Islet precursor cell (in vitro differentiated cells): ENCODE data around the gene FANCI.
"Not testable (repeated sequence)": the region's sequence is repeated elsewhere in the genome, so short reads cannot be mapped to it uniquely, and the experiment has no call there.

Source experiments
- DNase-seq: peaks from one replicate; pipeline ENCODE4 v3.0.0-alpha.2; 2018

FANCI gene

DNA sequence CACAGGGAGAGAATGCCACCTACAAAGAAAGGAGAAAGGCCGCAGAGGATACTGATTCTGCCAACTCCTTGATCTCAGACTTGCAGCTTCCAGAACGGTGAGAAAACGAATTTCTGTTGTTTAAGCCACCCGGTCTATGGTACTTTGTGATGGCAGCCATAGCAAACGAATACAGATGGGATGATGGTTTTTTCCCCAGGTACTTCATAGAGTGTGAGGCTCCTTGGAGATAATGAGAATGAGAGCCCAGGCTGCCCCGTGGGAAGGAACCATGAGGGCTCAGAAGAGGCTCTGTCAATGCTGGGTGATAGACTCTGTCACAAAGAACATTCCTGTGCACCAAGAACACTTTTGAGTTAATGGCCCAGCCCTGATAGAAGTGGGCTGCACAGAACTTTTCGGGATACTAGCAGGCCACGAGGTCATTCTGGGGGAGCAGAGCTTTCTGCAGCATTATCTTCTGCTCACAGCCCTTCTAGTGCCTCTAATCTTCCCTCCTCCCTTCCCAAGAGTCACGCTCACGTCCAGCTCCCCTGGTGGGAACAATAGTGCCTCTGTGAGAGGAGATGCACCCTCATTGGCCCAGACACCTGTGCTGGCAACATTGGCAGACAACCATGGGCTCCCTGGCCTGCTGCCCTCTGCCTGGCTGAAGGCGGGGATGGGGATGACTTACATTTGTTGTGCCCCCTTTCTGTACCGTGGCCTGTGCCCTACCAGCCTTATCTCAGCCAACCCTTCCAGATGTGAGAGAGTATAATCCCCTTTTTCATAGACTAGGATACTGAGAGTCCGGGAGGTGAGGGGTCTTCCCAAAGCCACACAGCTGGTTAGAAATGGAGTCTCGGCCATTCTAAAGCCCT is 17.2 kb upstream of the FANCI start:
- no peak for DNase-seq

DNA sequence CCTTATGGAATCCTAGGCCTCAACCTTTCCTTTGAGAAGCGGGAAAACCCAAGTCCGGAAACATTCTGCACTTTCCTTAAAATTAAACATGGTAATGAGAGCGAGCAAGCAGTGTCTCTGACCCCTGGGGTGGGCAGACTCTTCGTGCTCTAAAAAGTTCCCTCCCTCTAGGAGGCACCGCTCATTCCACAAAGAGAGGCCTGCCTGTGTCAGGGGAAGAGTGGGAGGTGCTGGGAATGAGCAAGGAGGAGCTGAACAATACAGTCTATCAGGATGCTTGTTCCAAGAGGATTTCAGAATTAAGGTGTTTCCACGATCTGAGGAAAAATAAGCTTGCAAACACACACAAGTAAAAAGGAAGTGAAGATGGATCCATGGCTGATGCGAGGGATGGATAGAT is 16.4 kb upstream of the FANCI start:
- no peak for DNase-seq

DNA sequence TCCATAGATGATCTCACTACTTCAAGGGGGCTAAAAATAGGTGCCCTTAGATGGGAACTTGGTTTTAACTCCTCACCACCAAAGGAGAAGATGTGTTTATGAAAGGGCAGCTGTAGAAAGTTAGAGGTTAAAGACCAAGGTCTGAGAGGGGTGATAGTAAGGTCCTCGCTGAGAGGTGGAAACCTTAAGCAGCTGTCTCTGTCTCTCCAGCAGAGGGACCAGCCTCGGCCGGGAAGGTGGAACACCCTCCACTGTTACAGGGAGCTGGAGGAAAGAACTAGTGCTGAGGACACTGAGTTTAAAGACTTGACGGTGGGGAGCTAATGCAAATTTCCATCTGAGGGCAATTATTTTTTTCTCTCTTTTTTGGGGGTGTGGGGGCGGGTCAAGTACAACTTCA is 13.5 kb upstream of the FANCI start:
- DNase-seq: no peak

DNA sequence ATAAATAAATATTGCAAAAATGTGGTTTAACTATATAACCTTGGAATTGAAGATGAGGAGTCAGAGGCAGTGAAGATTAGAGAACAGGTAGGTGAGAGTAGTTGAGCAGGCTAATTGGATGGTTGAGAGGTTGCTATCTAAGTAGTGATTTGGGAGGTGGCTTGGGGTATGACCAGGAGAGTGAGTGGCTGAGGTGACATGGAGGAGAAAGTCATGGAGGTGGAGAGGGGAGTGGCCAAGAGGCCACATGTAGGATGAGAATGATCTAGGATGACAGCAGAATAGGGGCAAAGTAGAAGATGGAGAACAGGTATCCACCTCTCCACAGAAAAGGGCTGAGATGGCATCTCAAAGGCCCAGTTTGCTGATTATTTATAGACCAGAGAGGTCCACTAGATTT is 11.9 kb upstream of the FANCI start:
- no peak for DNase-seq

DNA sequence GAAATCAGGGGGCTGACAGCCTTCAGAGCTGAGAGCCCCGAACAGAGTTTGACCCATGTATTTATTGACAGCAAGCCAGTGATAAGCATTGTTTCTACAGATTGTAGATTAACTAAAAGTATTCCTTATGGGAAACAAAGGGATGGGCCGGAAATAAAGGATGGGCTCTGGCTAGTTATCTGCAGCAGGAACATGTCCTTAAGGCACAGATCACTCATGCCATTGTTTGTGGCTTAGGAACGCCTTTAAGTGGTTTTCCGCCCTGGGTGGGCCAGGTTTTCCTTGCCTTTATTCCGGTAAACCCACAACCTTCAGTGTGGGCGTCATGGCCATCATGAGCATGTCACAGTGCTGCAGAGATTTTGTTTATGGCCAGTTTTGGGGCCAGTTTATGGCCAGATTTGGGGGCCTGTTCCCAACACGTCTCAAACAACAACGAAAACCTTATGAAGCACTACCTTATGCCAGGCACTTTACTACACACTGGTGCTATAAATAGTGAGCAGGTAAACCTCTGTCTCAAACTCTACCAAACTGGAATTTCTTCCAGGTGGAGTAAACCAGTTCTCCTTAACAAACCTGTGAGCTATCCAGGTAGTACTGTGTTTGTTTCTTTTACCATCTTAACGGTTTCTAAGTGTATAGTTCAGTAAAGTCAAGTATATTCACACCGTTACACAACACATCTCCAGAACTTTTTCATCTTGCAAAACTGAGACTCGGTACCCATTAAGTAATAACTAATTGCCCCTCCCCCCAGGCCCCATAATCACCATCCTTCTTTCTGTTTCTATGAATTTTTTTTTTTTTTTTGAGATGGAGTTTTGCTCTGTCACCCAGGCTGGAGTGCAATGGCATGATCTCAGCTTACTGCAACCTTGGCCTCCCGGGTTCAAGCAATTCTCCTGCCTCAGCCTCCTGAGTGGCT is 3.6 kb upstream of the FANCI start:
- not testable (repeated sequence) for DNase-seq

DNA sequence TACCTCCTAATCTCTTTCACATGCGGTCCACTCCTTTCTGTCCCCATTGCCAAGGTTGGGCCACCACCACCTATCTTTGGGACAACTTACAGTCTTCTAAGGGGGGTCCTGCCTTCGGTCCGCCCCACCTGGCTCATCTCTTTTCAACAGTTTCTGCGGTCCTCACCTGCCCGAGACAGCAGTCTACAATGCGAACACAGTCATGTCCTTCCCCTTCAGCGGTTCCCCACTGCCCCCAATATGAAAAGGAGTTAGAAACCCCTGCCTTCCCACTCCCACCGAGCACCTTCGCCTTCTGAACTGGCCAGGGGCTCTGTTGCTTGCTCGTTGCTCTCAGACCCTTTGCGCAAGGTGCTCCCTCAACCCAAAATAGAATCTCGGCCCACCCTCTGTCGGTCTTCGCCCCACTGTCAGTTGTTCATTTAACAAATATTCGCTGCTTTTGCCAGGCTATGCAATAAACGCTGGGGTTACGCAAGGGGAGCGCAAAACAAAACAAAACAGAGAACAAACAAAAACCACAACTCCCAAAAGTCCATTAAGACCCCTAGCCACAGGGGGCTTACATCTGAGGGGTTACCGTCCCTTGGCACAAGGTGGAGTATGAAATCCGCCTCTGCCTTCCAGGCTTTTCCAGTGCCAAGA is 611 bp upstream of the FANCI start:
- no peak for DNase-seq

DNA sequence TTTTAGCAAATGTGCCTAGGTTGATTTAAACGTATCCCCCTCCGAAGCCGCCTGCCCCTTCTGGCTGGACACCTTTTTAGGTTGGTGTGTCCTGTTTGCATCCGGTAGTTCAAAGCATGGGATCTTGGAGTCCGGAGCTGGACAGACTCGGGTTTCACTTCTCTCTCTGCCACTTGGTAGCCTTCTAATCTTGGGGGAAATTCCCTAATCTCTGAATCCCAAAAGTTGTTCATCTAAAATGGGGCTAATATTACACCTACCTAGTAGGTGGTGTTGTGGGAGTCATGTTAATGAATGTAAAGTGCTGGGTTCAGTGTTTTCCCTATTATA is 760 bp downstream of the FANCI start:
- DNase-seq: no peak

DNA sequence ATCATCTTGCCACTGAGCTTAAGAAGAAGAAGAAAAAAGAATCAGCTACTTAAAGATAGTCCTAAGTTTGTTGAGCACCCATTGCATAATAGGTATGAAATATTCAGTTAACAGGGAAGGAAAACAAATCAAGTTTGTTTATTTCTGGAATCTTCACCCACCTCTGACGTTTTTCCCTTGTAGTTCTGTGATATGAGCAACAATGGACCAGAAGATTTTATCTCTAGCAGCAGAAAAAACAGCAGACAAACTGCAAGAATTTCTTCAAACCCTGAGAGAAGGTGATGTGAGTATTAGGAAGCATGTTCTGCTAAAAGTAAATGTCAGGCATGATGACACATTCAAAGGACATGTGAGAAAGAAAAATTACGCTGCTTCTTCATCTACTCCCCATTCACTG is 3.7 kb downstream of the FANCI start:
- no peak for DNase-seq

DNA sequence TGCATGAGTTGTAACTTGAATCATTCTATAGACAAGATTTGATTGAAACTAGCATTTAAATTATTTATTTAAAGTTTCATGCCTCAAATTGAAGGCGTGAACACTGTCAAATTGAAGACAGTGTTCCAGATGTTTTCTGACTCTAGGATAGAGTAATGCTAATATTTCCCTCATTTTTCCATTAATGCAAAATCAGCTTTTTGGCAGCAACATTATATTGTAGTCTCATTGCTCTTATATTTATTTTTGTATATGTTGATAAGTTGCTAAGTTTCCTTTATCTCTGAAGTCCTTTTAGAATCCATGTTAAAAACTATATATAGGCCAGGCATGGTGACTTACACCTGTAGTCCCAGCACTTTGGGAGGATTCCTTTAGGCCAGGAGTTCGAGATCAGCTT is 4.8 kb downstream of the FANCI start:
- DNase-seq: no peak

DNA sequence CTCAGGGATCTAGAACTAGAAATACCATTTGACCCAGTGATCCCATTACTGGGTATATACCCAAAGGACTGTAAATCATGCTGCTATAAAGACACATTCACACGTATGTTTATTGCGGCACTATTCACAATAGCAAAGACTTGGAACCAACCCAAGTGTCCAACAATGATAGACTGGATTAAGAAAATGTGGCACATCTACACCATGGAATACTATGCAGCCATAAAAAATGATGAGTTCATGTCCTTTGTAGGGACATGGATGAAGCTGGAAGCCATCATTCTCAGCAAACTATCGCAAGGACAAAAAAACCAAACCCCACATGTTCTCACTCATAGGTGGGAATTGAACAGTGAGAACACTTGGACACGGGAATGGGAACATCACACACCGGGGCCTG is 6.4 kb downstream of the FANCI start:
- not testable (repeated sequence) for DNase-seq

DNA sequence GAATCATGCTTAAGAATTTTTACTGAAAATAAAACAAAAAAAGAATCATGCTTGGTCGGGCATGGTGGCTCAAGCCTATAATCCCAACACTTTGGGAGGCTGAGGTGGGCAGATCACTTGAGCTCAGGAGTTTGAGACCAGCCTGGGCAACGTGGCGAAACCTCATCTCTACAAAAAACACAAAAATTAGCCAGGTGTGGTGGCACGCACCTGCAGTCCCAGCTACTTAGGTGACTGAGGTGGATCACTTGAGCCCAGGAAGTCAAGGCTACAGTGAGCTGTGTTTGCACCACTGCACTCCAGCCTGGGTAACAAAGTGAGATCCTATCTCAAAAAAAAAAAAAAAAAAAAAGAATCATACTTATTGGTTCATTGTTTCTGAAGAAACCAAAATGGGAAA is 33.5 kb downstream of the FANCI start:
- DNase-seq: not testable (repeated sequence)

DNA sequence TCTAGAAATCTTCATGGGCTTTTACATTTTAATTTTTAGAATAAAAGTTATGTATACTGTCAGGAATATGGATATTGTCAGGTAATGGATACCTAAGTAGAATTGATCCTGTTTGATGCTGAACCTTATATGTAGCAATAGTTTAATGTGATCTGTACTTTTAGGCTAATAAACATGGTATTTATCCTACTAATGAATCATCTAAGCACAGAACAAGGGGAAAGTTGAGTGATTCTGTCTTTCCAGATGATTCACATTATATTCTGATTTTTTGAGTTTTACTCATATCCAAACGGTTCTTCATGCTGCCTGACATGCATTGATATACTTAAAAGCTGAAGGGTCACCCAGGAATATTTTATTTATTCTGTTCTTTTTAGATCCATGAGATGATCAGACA is 34.5 kb downstream of the FANCI start:
- no peak for DNase-seq

DNA sequence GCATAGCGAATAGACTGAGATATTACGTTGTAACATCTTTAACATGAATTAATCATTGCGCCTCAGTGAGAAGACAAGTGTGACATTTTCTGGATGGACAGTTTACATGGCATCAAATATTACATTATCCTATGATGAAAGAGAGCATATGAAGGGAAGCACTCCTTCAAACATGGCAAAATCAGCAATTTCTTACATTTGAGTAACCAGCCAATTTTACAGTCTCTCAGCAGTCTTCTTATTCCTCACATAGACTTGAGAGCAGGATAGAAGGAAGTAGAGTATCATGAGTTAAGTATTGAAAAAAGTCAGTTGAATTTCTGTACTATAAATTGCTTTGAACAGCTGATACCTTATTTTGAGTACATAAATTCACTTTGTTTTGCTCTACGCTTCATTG is 38.9 kb downstream of the FANCI start:
- DNase-seq: no peak

DNA sequence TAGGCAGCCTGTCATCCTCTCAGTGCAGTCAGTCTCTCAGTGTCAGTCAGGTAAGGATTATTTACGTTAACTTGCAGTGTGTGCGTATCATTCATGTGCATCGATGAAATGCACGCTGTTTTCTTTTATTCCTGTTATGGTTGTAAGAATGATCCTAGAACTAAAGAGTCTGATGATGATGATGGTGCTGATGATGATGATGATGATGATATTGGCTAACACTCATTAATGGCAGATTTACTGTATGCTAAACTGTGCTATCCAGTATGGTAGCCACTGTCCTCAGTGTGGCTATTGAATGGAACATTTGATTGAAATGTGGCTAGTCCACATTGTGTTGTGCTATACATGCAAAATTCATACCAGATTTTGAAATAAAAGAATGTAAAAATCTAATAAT is 39.4 kb downstream of the FANCI start:
- DNase-seq: no peak

DNA sequence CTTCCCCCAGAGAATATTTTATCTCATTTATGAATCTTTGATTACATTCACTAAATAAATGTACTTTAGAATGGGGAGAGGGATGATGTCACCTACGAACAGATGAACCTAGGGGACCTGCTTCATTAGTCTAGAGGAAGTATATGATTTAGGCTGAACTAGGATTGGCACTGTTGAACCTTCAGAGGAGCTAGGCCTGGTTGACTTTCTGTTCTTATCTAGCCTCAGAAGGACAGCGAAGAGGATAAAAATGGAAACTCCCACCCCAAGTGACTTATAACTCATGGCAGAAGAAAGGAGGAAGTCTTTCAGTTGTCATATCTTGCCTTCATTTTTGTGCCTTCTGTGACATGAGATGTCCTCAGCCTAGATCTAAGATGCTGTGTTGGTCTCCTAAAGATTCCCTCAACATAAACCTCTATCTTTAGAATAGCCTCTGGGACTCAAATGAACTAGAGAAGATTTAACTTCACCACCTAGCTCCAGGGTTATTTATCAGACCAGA is 48.2 kb downstream of the FANCI start:
- DNase-seq: no peak

DNA sequence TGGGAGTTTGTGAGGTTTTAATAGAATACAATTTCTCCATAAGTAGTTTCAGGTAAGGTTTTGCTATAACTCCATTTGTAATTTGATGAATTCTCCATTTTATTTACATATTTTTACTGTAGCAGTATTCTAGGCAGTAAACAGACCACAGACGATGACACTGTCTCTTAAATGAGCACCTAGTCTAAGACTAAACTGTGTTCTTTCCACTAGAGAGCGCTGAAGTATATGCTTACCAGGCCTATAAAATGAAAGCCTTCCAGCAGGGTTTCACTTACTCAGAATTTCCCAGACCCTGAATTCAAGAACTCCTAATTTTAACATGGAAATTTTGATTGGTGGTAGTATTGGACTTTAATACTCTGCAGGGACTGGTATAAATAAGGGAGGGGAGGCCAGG is 49.2 kb downstream of the FANCI start:
- no peak for DNase-seq

DNA sequence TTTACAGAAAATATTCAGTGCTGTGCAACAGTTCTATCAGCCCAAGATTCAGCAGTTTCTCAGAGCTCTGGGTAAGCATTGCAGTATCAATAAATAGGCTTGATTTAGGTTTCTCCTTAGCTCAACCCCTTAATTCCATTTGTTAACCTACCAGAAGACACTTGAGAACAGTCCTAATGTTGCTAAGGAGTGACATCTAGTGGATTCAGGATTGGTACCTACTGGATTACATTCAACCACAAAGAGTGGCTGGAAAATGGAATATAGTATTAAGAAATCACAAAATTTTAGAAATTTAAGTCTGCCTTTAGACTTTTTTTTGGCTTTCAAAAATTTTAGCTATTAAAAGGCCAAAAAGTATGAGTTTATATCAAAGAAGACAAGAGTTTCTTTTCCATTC is 56.1 kb downstream of the FANCI start:
- DNase-seq: no peak

DNA sequence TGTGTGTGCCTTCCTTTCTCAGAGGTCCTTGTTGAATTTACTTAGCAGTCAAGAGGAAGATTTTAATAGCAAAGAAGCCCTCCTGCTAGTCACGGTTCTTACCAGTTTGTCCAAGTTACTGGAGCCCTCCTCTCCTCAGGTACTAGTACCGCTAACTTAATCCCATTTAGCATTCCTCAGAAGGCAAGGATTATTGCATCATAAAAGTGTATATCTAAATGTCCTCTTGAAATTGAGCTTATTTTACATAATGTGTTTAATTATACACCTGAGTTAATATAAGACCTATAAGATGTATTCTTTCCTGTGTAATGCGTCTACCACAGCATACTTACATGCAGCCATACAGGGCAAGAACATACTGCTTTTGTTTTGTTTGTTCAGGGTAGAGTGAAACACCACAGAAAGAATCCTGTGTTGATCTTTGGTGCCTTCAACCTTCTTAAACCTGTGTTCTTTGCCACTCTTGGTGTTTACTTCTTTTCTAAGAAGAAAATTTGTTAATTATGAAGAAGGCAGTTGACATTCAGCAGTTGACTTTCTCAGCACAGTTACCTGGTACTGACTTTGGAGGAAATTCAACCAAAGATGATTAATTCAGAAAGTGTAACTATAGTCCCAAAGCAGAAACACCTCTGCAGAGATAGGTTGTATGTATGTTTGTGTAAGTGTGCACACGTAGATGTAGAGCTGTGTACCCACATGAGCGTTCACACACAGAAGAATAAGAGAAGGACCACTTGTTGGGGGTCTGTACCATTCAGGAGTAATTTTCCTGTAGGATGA is 57.7 kb downstream of the FANCI start:
- no peak for DNase-seq

DNA sequence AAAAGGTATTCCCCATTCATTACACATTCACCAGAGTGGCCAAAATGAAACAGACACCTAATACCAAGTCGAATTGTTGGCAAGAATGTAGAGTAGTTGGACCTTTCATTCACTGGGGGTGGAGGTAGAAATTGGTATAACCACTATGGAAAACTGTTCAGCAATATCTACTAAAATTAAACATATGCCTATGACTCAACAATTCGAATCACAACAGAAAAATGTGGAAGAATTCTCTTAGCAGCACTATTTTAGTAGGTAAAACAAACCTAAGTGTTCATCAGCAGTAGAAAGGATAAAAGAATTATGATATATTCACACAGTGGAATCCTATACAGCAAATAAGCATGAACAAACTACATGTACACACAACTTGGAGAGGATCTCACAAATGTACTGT is 60.2 kb downstream of the FANCI start:
- DNase-seq: no peak

DNA sequence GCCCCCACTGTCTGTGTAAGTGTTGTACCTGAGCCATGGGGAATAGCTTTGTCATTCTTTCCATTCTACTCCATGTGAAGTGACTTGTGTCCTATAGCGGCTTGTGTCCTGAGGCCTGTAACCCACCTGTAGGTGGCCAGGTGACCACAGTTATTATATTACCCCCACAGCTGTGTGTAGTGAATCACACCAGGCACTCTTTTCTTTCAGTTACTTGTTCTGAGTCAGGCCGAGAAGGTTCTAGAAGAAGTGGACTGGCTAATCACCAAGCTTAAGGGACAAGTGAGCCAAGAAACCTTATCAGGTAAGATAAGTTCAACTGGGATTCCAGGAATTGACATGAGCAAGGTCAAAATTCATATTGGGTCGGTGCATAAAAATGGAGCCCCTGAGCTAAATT is 61.6 kb downstream of the FANCI start:
- no peak for DNase-seq

DNA sequence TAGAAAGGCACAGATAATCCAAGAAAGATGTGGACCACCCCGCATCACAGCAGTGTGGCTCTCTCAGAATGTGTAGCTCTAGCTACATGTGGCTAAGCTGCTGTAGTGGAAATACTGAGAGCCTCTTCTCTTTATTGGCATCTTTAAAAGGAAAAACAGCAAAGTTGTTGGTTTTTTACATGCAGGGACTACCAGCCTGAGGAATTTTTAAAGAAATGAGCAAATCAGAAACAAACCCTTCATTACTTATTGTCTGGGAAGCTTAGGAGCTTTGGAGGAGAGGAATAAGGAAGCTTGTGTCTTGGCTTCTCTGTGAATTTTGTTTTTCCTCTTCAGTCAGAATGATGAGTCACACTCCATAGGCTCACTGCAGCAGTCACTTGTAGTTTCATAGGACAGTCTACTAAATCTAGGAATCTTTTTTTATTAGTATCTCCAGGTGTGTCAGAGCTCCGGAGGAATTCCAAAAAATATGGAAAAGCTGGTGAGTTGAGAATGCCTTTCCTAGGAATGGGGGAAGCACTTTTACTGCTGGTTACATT is 63.3 kb downstream of the FANCI start:
- no peak for DNase-seq

DNA sequence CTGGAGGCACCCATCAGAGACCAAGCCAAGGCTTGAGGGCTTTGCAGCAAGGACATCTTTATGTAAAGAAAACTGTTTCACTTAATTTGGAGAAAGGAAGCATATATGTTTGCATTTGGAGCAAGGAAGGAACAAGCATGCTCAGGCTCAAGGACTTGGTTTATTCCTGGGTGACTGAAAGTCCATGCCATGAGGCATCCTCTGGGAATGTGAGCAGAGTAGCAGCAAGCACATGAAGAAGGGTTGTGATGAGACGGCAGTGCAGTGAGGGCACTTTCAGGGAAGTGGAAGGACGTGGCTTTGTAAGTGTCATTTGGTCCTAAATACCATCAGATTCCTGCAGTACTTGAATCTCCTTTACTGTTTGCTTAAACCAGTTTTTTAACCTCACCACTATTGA is 64.0 kb downstream of the FANCI start:
- DNase-seq: no peak
